Testis (tissue), 2 donors: ENCODE measurements around the gene DRC7.

Source experiments
- POLR2A ChIP-seq: fragments of 450-650 bp; IDR thresholded peaks from one replicate; pipeline ENCODE4 v1.6.1; 2017; ENCODE audit warnings: antibody characterized with exemption, mild to moderate bottlenecking, moderate library complexity
- TF ChIP-seq, protein P1 (sequence below), 3 experiments: fragments of 450-650 bp in 2 of 3; fragments of 200-600 bp in 1 of 3; sonication (generic) in 1 of 3; IDR thresholded peaks; one replicate each; pipeline ENCODE4 v1.5.1; 2016 to 2019; ENCODE audit warnings: antibody characterized with exemption in 3 of 3, mild to moderate bottlenecking in 2 of 3, moderate library complexity in 1 of 3

DNA sequence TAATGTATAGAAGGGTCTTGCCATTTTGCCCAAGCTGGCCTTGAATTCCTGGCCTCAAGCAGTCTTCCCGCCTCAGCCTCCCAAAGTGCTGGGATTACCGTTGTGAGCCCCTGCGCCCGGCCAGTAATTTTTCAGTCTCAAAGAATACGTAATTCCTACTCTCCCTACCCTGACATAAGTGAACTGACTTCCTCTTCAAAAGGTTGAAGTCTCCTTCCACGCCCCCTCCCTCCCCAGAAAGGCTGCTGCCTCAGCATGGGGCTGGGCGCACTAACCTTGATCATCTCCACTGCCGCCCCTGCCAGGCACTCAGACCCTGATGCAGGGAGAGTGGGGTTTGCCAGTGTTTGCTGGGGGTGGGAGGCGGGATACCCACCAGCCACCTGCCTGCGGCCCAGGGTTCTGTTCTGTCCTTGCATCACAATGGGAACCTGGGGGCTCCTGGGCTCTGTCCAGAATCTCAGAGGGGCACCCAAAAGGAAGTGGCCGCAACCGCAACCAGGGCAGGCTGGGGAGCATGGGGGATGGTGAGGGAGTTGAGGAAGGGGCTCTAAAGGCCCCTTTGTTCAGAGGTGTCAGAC lies 80.2 kb downstream of the DRC7 start:
- TF ChIP-seq, protein P1, sequence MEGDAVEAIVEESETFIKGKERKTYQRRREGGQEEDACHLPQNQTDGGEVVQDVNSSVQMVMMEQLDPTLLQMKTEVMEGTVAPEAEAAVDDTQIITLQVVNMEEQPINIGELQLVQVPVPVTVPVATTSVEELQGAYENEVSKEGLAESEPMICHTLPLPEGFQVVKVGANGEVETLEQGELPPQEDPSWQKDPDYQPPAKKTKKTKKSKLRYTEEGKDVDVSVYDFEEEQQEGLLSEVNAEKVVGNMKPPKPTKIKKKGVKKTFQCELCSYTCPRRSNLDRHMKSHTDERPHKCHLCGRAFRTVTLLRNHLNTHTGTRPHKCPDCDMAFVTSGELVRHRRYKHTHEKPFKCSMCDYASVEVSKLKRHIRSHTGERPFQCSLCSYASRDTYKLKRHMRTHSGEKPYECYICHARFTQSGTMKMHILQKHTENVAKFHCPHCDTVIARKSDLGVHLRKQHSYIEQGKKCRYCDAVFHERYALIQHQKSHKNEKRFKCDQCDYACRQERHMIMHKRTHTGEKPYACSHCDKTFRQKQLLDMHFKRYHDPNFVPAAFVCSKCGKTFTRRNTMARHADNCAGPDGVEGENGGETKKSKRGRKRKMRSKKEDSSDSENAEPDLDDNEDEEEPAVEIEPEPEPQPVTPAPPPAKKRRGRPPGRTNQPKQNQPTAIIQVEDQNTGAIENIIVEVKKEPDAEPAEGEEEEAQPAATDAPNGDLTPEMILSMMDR (IDR thresholded peaks at IDR 0.05), result no peak
- no peak for TF ChIP-seq POLR2A
